ENCODE measurements around the gene CHL1. TPM values are rescaled to one million over a fixed set of nuclear protein-coding genes. Genes with fewer than 3 reads are reported as not detected.

The CHL1 gene
- total and polyA plus RNA-seq, 2 of the 8 experiments (the other 6 are each of a cell fraction or from before 2014, with no cell fraction given), result 0.05 to 0.99 TPM

- no peaks in the 10 kb centered on the region for H3K36me3 ChIP-seq (ENCODE audit: control insufficient read depth in 2 of 4, insufficient read depth in 4 of 4, low read length in 3 of 4)
- no peak for FAIRE-seq
- no peaks in the 10 kb centered on the region for H3K9me3 ChIP-seq (ENCODE audit: insufficient read depth in 2 of 2, low read depth in 1 of 2, low read length in 1 of 2)
- DNase-seq (ENCODE audit: low read depth in 1 of 2, low spot score in 2 of 2), result no peak
- no peak overlapping the region for H3K4ac ChIP-seq (replicated peaks; ENCODE audit: insufficient read length, low read depth, low read length)
- H3K4me3 ChIP-seq (ENCODE audit: extremely low read depth in 1 of 4, insufficient read depth in 2 of 4, low read depth in 3 of 4, low read length in 4 of 4), result no peak overlapping the region
- H2AFZ ChIP-seq (ENCODE audit: low read length), result no peak overlapping the region
- no peak overlapping the region for H3K9ac ChIP-seq (replicated peaks in 1 of 4; ENCODE audit: extremely low read depth in 1 of 4, low read depth in 3 of 4, low read length in 3 of 4)
- H3K79me2 ChIP-seq (ENCODE audit: control insufficient read depth in 1 of 2, insufficient read depth in 2 of 2, low read length in 2 of 2), result no peaks in the 10 kb centered on the region
- no peak overlapping the region for H2BK5ac ChIP-seq (ENCODE audit: low read depth, low read length)
- no peak overlapping the region for H2BK20ac ChIP-seq (ENCODE audit: low read length)
- no peak overlapping the region for H2BK120ac ChIP-seq (replicated peaks; ENCODE audit: low read depth, low read length)
- H2AK5ac ChIP-seq (ENCODE audit: low read depth, low read length), result no peak overlapping the region
- H3K18ac ChIP-seq (ENCODE audit: extremely low read depth, low read length), result no peak overlapping the region
- H2BK12ac ChIP-seq (ENCODE audit: low read depth, low read length), result no peak overlapping the region
- H3K23ac ChIP-seq (ENCODE audit: insufficient read length), result no peak overlapping the region
- no peak overlapping the region for H3K4me2 ChIP-seq (ENCODE audit: insufficient read depth in 1 of 2, low read depth in 2 of 2, low read length in 2 of 2)
- H4K91ac ChIP-seq (replicated peaks; ENCODE audit: insufficient read length, low read length), result no peak overlapping the region
- no peak overlapping the region for H3K14ac ChIP-seq (ENCODE audit: insufficient read length)
- no peak overlapping the region for H4K8ac ChIP-seq (ENCODE audit: extremely low read depth, insufficient read depth, low read length)
- no peaks in the 10 kb centered on the region for H3K79me1 ChIP-seq (ENCODE audit: low read depth, low read length)
- H4K20me1 ChIP-seq (replicated peaks in 1 of 2; ENCODE audit: control insufficient read depth in 1 of 2, insufficient read depth in 2 of 2, low read length in 2 of 2), result no peaks in the 10 kb centered on the region
- no peak overlapping the region for H3K27ac ChIP-seq (ENCODE audit: low read depth, low read length)
- H4K5ac ChIP-seq (ENCODE audit: insufficient read length, low read depth, low read length), result no peak overlapping the region
- ChIA-PET POLR2A (ENCODE audit: partially characterized antibody) (no interaction called here), CTCF (ENCODE audit: partially characterized antibody) (interaction anchor here (1.2 kb wide), 1 partner anchor 63 kb away, joined by 3 read pairs; no protein-coding TSS in a partner anchor)
- H3K23me2 ChIP-seq (ENCODE audit: low read depth, low read length), result no peaks in the 10 kb centered on the region
- H3K27me3 ChIP-seq (replicated peaks in 1 of 4; ENCODE audit: control insufficient read depth in 3 of 4, extremely low read depth in 1 of 4, insufficient read depth in 3 of 4, low read length in 3 of 4), result no peaks in the 10 kb centered on the region
- H3K56ac ChIP-seq (replicated peaks; ENCODE audit: insufficient read length, low read depth, low read length), result no peak overlapping the region
- no peaks in the 10 kb centered on the region for H3K4me1 ChIP-seq (replicated peaks in 1 of 4; ENCODE audit: control insufficient read depth in 3 of 4, insufficient read depth in 4 of 4, low read length in 3 of 4)
- H2BK15ac ChIP-seq (ENCODE audit: low read length), result no peak overlapping the region
- TF ChIP-seq YY1 (IDR thresholded peaks at IDR 0.05; ENCODE audit: low read depth, low read length) (no peak), SAP30 (IDR thresholded peaks at IDR 0.05; ENCODE audit: insufficient read depth, insufficient replicate concordance, low read length) (no peak), TCF12 (IDR thresholded peaks at IDR 0.05; ENCODE audit: low read depth, low read length) (no peak), POLR2A (IDR thresholded peaks at IDR 0.05; ENCODE audit: control extremely low read depth in 1 of 2, low read depth in 2 of 2, low read length in 2 of 2) (no peak), ATF3 (IDR thresholded peaks at IDR 0.05; ENCODE audit: insufficient read depth, low read depth, low read length) (no peak), KDM1A (IDR thresholded peaks at IDR 0.05; ENCODE audit: borderline replicate concordance, low read length) (no peak), JUN (IDR thresholded peaks at IDR 0.05; ENCODE audit: low read depth, low read length) (no peak), RXRA (IDR thresholded peaks at IDR 0.05; ENCODE audit: insufficient read depth, low read depth, low read length) (no peak), KDM5A (IDR thresholded peaks at IDR 0.05; ENCODE audit: low read length) (no peak), GTF2F1 (IDR thresholded peaks at IDR 0.05; ENCODE audit: borderline replicate concordance, low read depth, low read length) (no peak), CBX8 (IDR thresholded peaks at IDR 0.05; ENCODE audit: borderline replicate concordance, low read depth, low read length) (no peak), KDM4A (IDR thresholded peaks at IDR 0.05; ENCODE audit: low read depth, low read length, severe bottlenecking) (no peak), RNF2 (IDR thresholded peaks at IDR 0.05; ENCODE audit: borderline replicate concordance, low read depth, low read length, missing control alignments, poor library complexity, severe bottlenecking) (no peak)
Observed at GRCh38 chr3:291028-291427, 94.5 kb downstream of the CHL1 start.
